ENCODE data around the gene EDIL3.

The EDIL3 gene

DNA sequence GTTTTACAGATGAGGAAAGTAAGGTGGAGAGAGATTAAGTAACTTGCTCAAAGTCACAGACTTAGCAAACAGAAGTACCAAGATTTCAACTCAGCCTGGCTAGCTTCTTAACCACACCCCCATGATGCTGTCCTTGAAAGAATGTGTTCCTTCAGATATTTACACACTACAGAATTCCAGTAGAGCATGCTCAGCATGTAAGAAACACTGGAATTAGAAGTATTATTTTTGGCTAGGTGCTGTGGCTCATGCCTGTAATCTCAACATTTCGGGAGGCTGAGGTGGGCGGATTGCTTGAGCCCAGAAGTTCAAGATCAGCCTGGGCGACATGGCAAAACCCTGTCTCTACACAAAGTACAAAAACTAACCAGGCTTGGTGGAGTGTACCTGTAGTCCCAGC, 142.4 kb downstream of the EDIL3 start:
- no peak for TF ChIP-seq TAF1 (IDR thresholded peaks at IDR 0.05; ENCODE audit: borderline replicate concordance, low read depth, low read length)
- TF ChIP-seq POLR2A (IDR thresholded peaks at IDR 0.05; ENCODE audit: low read depth, low read length), result no peak
- TF ChIP-seq POLR2AphosphoS5 (IDR thresholded peaks at IDR 0.05; ENCODE audit: low read depth, low read length), result no peak
- FAIRE-seq, result no peak
- no peak for DNase-seq (ENCODE audit: insufficient read length)

DNA sequence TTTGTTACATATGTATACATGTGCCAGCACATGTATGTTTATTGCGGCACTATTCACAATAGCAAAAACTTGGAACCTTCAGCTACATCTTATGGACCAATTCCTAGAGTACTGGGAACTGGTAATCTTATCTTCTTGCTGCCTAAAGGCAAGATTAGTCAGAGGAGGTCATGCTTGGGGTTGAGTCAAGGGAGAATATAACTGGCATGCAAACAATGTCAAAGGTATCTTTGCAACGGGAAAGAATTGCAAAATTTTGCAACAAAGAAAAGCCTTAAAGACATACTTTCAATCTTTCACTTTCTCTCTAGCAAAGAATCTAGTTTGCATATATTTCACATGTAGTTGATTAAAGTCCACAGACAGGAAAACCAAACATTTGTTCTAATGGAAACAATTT, 145.2 kb downstream of the EDIL3 start:
- TF ChIP-seq TAF1 (IDR thresholded peaks at IDR 0.05; ENCODE audit: borderline replicate concordance, low read depth, low read length) (no peak), POLR2A (IDR thresholded peaks at IDR 0.05; ENCODE audit: low read depth, low read length) (no peak), POLR2AphosphoS5 (IDR thresholded peaks at IDR 0.05; ENCODE audit: low read depth, low read length) (no peak)
- no peak for DNase-seq (ENCODE audit: insufficient read length)
- no peak for FAIRE-seq

DNA sequence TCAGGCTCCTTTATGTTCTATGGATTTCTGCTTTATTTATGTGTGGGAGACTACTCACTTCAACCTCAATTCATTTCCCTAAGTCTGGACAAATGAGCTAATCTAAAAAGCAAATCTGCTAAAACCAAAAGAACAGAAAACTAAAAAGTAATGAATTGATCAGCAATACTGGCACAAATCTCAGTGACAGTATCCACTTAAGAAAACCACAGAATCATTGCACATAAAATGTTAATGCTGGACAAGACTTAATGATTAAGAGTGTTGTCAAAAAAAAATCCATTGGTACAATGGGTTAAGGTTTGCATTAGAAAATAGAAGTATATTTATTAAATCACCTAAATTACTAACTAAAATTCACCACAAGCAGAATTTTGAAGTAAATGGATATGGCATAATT, 147.6 kb downstream of the EDIL3 start:
- FAIRE-seq, result no peak
- DNase-seq (ENCODE audit: insufficient read length), result no peak
- TF ChIP-seq POLR2A (IDR thresholded peaks at IDR 0.05; ENCODE audit: low read depth, low read length), result no peak

DNA sequence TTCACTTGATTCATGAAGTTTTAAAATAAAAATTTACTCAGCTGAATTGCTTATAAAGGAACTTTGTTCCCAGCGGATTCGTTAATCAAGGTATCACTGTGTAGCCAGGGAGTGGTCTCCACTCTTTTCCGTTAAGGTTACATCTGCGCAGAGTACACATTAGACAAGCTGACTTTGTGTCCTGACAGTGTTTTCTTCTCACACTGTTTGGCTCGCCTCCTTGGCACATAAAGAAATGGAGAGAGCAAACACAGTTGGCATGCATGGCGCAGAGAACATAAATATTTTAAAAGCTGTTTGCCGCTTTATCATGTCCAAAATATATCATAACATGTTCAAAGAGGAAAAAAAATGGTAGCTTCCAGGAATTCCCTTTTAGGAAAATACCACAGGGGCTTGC, 153.2 kb downstream of the EDIL3 start:
- DNase-seq (ENCODE audit: insufficient read length) (no peak), FAIRE-seq (no peak)
- TF ChIP-seq POLR2A (IDR thresholded peaks at IDR 0.05; ENCODE audit: low read depth, low read length), result no peak
- no peak for TF ChIP-seq TAF1 (IDR thresholded peaks at IDR 0.05; ENCODE audit: borderline replicate concordance, low read depth, low read length)
- TF ChIP-seq POLR2AphosphoS5 (IDR thresholded peaks at IDR 0.05; ENCODE audit: low read depth, low read length), result no peak

DNA sequence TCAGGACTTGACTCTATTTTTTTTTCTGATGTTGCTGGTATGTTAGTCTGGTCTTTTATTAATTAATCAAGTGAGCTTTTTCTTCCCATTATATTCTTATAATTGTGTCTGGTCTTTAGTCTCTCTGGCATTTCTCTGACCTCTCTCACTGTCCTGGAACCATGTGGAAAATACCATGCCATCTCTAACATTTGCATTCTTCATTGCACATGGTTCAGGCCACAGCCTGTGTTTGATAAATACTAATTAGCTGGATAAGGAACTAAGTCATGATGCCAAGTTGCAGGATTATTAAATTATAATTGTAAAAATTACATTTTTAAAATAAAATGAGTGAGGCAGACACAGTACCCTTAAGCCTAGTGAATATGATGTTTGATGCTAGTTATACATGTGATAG, 155.6 kb downstream of the EDIL3 start:
- DNase-seq (ENCODE audit: insufficient read length) (no peak), FAIRE-seq (no peak)
- TF ChIP-seq TAF1 (IDR thresholded peaks at IDR 0.05; ENCODE audit: borderline replicate concordance, low read depth, low read length) (no peak), POLR2AphosphoS5 (IDR thresholded peaks at IDR 0.05; ENCODE audit: low read depth, low read length) (no peak), POLR2A (IDR thresholded peaks at IDR 0.05; ENCODE audit: low read depth, low read length) (no peak)

DNA sequence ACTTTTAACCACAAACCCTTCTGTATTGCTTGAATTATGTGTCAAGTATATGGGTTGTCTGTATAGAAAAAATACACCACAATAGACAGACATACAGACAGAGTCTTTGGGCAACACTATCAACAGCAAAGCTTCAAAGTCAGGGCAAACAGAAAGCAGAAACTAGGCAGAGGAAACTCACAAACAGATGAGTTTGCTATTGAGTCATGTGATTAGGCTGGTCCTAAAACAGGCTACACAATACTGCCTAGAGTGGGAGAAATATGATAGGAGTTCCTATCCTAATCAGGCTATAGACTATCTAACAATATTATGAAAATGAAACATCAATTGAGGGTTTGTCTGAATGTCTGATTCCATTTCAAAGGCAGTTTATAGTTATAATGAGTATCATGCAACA, 156.4 kb downstream of the EDIL3 start:
- no peak for FAIRE-seq
- no peak for DNase-seq (ENCODE audit: insufficient read length)
- TF ChIP-seq POLR2A (IDR thresholded peaks at IDR 0.05; ENCODE audit: low read depth, low read length), result no peak
- TF ChIP-seq POLR2AphosphoS5 (IDR thresholded peaks at IDR 0.05; ENCODE audit: low read depth, low read length), result no peak
- TF ChIP-seq TAF1 (IDR thresholded peaks at IDR 0.05; ENCODE audit: borderline replicate concordance, low read depth, low read length), result no peak

DNA sequence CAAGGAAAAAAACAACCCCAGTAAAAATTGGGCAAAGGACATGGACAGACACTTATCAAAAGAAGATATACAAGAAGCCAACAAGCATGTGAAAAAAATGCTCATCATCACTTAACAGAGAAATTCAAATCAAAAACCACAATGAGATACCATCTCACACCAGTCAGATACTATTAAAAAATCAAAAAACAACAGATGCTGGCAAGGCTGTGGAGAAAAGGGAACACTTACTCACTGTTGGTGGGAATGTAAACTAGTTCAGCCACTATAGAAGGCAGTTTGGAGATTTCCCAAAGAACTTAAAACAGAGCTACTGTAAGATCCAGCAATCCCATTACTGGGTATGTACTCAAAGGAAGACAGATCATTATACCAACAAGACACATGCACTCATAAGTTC, 157.4 kb downstream of the EDIL3 start:
- peak; percentile 17 for FAIRE-seq
- DNase-seq (ENCODE audit: insufficient read length), result no peak
- TF ChIP-seq TAF1 (IDR thresholded peaks at IDR 0.05; ENCODE audit: borderline replicate concordance, low read depth, low read length) (no peak), POLR2A (IDR thresholded peaks at IDR 0.05; ENCODE audit: low read depth, low read length) (no peak), POLR2AphosphoS5 (IDR thresholded peaks at IDR 0.05; ENCODE audit: low read depth, low read length) (no peak)

DNA sequence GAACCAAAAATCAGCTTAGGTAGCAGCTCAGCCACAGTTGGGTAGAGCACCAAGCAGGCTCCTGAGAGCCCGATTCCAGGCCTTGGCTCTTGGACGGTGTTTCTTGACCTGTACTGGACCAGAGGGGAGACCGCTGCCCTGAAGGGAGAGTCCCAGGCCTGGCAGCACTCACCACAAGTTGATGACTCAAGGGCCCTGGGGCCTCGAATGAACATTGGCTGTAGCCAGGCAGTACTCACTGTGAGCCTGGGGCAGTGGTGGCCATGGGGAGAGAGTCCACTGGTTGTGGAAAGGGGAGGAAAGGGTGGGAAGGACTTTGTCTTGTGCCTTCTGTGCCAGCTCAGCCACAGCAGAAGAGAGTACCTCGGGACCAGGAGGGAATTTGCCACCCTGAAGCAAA, 166.1 kb downstream of the EDIL3 start:
- FAIRE-seq, result no peak
- DNase-seq (ENCODE audit: insufficient read length), result no peak
- no peak for TF ChIP-seq POLR2A (IDR thresholded peaks at IDR 0.05; ENCODE audit: low read depth, low read length)
- no peak for TF ChIP-seq TAF1 (IDR thresholded peaks at IDR 0.05; ENCODE audit: borderline replicate concordance, low read depth, low read length)
- no peak for TF ChIP-seq POLR2AphosphoS5 (IDR thresholded peaks at IDR 0.05; ENCODE audit: low read depth, low read length)

DNA sequence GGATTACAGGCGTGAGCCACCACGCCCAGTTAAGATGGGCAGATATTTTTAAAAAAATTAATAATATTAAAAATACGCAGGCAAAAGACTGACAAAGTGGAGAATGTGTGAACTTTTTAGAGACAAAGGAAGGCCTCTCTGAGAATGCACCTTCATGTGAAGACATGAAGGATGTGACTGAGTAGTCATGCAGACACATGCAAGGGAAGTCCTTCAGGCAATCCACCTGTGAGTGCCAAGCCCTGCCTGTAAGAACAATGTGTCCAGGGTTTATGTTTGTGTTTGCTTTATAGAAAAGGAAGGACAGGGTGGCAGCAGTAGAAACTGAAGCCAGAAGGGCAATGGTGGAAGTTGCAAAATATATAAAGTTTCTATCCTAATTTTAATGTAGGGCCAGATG, 169.2 kb downstream of the EDIL3 start:
- no peak for DNase-seq (ENCODE audit: insufficient read length)
- no peak for FAIRE-seq
- TF ChIP-seq TAF1 (IDR thresholded peaks at IDR 0.05; ENCODE audit: borderline replicate concordance, low read depth, low read length) (no peak), POLR2AphosphoS5 (IDR thresholded peaks at IDR 0.05; ENCODE audit: low read depth, low read length) (no peak), POLR2A (IDR thresholded peaks at IDR 0.05; ENCODE audit: low read depth, low read length) (no peak)

DNA sequence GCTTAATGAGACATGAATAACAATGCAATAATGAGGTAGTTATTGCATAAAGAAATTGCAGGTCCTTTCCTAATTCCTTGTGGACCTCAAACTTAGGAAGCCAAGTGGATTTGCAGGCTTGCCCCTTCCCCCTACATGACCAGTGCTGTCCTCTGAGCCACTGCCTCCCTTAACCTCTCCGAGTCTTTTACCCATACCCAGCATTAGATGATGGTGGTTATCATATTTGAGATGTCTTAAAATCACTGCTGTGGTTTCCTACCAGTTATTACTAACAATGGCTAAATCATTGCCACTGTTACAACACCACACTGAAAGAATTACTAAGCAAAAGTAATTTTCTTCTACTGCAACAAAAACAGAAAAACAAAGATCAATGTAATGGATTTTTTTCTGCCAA, 170.8 kb downstream of the EDIL3 start:
- TF ChIP-seq POLR2A (IDR thresholded peaks at IDR 0.05; ENCODE audit: low read depth, low read length) (no peak), TAF1 (IDR thresholded peaks at IDR 0.05; ENCODE audit: borderline replicate concordance, low read depth, low read length) (no peak), POLR2AphosphoS5 (IDR thresholded peaks at IDR 0.05; ENCODE audit: low read depth, low read length) (no peak)

DNA sequence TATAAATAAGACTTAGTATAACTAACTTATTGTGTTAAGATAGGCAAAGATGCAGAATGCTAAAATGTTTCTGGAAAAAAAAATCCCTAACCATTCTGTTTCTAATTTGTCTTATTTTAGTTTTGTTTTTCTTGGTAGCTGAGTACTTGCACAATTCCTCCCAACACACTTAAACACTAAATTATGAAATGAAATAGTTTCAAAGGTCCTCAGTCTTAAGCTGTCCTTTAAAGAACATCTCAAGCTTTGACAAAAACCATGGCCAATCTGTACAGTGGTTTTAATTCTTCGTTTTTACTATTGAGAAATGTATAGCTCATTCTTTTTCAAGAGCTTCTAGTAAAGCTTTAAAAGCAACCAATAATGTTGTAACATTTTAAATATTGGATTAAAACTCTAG, 171.5 kb downstream of the EDIL3 start:
- DNase-seq (ENCODE audit: insufficient read length) (no peak), FAIRE-seq (no peak)
- no peak for TF ChIP-seq TAF1 (IDR thresholded peaks at IDR 0.05; ENCODE audit: borderline replicate concordance, low read depth, low read length)
- TF ChIP-seq POLR2AphosphoS5 (IDR thresholded peaks at IDR 0.05; ENCODE audit: low read depth, low read length), result no peak
- no peak for TF ChIP-seq POLR2A (IDR thresholded peaks at IDR 0.05; ENCODE audit: low read depth, low read length)

More for the DNA sequence above, 170.8 kb downstream of the EDIL3 start:
- no peak for FAIRE-seq
- DNase-seq (ENCODE audit: insufficient read length), result no peak

DNA sequence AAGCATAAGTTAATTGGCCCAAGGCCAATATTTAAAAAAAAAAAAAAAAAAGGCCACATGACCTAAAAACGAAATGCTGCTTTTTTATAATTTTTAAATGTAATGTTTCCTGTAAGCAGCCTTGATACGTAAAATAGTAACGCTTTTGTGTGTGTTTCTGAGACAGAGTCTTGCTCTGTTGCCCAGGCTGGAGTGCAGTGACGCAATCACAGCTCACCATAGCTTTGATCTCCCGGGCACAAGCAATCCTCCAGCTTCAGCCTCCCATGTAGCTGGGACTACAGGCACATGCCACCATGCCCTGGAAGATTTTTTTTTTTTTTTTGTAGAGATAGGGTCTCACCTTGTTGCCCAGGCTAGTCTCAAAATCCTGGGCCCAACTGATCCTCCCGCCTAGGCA, 179.9 kb downstream of the EDIL3 start:
- no peak for FAIRE-seq
- TF ChIP-seq POLR2A (IDR thresholded peaks at IDR 0.05; ENCODE audit: low read depth, low read length) (no peak), TAF1 (IDR thresholded peaks at IDR 0.05; ENCODE audit: borderline replicate concordance, low read depth, low read length) (no peak), POLR2AphosphoS5 (IDR thresholded peaks at IDR 0.05; ENCODE audit: low read depth, low read length) (no peak)

DNA sequence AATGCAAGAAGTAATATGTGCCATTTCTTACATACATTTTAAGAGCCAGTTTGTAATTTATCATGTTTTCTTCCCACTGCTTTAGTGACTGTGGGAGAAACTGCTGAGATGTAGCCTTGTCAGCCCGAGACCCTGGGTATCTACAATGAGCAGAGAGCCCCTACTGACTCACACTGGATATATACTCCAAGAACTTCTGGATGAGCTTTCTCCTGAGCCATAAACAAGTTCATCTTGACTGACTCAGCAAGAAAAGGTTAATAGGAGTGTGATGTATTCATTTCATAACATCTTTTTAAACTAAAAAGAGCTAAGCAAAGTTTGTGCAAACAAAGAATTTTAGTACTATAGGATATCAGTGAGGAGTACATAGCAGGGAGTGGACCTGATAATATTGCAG, 182.5 kb downstream of the EDIL3 start:
- DNase-seq (ENCODE audit: insufficient read length), result no peak
- TF ChIP-seq POLR2AphosphoS5 (IDR thresholded peaks at IDR 0.05; ENCODE audit: low read depth, low read length), result no peak
- TF ChIP-seq POLR2A (IDR thresholded peaks at IDR 0.05; ENCODE audit: low read depth, low read length), result no peak
- no peak for TF ChIP-seq TAF1 (IDR thresholded peaks at IDR 0.05; ENCODE audit: borderline replicate concordance, low read depth, low read length)
- FAIRE-seq, result no peak

More for the DNA sequence above, 179.9 kb downstream of the EDIL3 start:
- DNase-seq (ENCODE audit: insufficient read length), result no peak
